HG03196 (cell line): Measurements from ENCODE around the gene RNASE9.
"Not testable (repeated sequence)": the region's sequence is repeated elsewhere in the genome, so short reads cannot be mapped to it uniquely, and the experiment has no call there.

Source experiments
- ATAC-seq: cut with Tn5 transposase; IDR thresholded peaks from one replicate; pipeline ENCODE4 v1.9.1; 2021; ENCODE audit not compliant: unreplicated experiment

The RNASE9 gene

GRCh38 chr14:20560961-20561360 is at the start of gene RNASE9:
Gene RNASE9 (minus strand): TSS chr14:20561047.
- no peak for ATAC-seq

GRCh38 chr14:20610002-20610765 is 49.3 kb upstream of the RNASE9 start:
- no peak for ATAC-seq

GRCh38 chr14:20609215-20610001 is 48.6 kb upstream of the RNASE9 start:
- peak; percentile 23 for ATAC-seq

- no peak for ATAC-seq
Measured at GRCh38 chr14:20608383-20609110, 47.7 kb upstream of the RNASE9 start.

- no peak for ATAC-seq
Measured at GRCh38 chr14:20607617-20608016, 46.8 kb upstream of the RNASE9 start.

- ATAC-seq: no peak
Measured at GRCh38 chr14:20606902-20607242, 46.0 kb upstream of the RNASE9 start.

- ATAC-seq: no peak
Measured at GRCh38 chr14:20606190-20606901, 45.5 kb upstream of the RNASE9 start.

GRCh38 chr14:20603813-20604690 is 43.2 kb upstream of the RNASE9 start:
- no peak for ATAC-seq

- no peak for ATAC-seq
Measured at GRCh38 chr14:20602583-20602982, 41.7 kb upstream of the RNASE9 start.

GRCh38 chr14:20601522-20601921 is 40.7 kb upstream of the RNASE9 start:
- ATAC-seq: no peak

GRCh38 chr14:20597108-20597507 is 36.3 kb upstream of the RNASE9 start:
- ATAC-seq: no peak

- not testable (repeated sequence) for ATAC-seq
Measured at GRCh38 chr14:20595726-20596125, 34.9 kb upstream of the RNASE9 start.

GRCh38 chr14:20592574-20592973 is 31.7 kb upstream of the RNASE9 start:
- ATAC-seq: no peak

- no peak for ATAC-seq
Measured at GRCh38 chr14:20591235-20591634, 30.4 kb upstream of the RNASE9 start, which contains the start of gene RNASE12. Gene RNASE12 (minus strand): TSS chr14:20591376. CDS start chr14:20590723, 653 bp downstream.

GRCh38 chr14:20587489-20588154 is 26.8 kb upstream of the RNASE9 start, which contains the start of gene RNASE11:
Gene RNASE11 (minus strand): TSS chr14:20588001.
- no peak for ATAC-seq

GRCh38 chr14:20583908-20584307 is 23.1 kb upstream of the RNASE9 start:
- ATAC-seq: no peak

GRCh38 chr14:20583142-20583541 is 22.3 kb upstream of the RNASE9 start:
- ATAC-seq: no peak

GRCh38 chr14:20580242-20580641 is 19.4 kb upstream of the RNASE9 start:
- ATAC-seq: no peak

- ATAC-seq: no peak
Measured at GRCh38 chr14:20578784-20579502, 18.1 kb upstream of the RNASE9 start.
